ENCODE data around the gene SLC25A42. TPM values are rescaled to one million over a fixed set of nuclear protein-coding genes. Genes with fewer than 3 reads are reported as not detected.

The SLC25A42 gene
- total RNA-seq, 1 experiment from 2014 or later = 8.1 TPM

- TF ChIP-seq ERG (CRISPR knock-in tag; IDR thresholded peaks at IDR 0.05) (no peak), TEAD4 (CRISPR knock-in tag; IDR thresholded peaks at IDR 0.05) (no peak), CDX4 (CRISPR knock-in tag; IDR thresholded peaks at IDR 0.05; ENCODE audit: borderline replicate concordance) (no peak), IRF2 (CRISPR knock-in tag; IDR thresholded peaks at IDR 0.05; ENCODE audit: borderline replicate concordance, low read depth) (no peak), GRHL2 (CRISPR knock-in tag; IDR thresholded peaks at IDR 0.05; ENCODE audit: insufficient replicate concordance, severe bottlenecking) (no peak), ZNF532 (CRISPR knock-in tag; IDR thresholded peaks at IDR 0.05; ENCODE audit: borderline replicate concordance) (no peak), ZBTB21 (CRISPR knock-in tag; IDR thresholded peaks at IDR 0.05; ENCODE audit: borderline replicate concordance) (no peak), MYBL2 (CRISPR knock-in tag; IDR thresholded peaks at IDR 0.05) (no peak), ZNF423 (CRISPR knock-in tag; IDR thresholded peaks at IDR 0.05) (no peak), KAT7 (CRISPR knock-in tag; IDR thresholded peaks at IDR 0.05; ENCODE audit: borderline replicate concordance) (no peak), FOXP4 (CRISPR knock-in tag; IDR thresholded peaks at IDR 0.05) (no peak)
- Mint-ChIP-seq H3K36me3 (no peaks in the 10 kb centered on the region), H3K4me3 (no peak overlapping the region), H3K27ac (no peak overlapping the region), H3K4me1 (peaks cover 12% of the 10 kb centered on the region), H3K27me3 (ENCODE audit: low read depth) (peaks cover 35% of the 10 kb centered on the region), H3K9me3 (no peaks in the 10 kb centered on the region)
- CTCF ChIA-PET = interaction anchor here (1.3 to 3.5 kb wide), 3 partner anchors 12 to 18 kb away, joined by 3 to 18 read pairs (median 3); no protein-coding TSS in a partner anchor
- no peak for DNase-seq (ENCODE audit: low spot score)
- ATAC-seq = no peak
- POLR2A ChIA-PET = interaction anchor here (0.7 to 1.2 kb wide), 2 partner anchors 11 to 667 kb away, joined by 4 to 6 read pairs; partner anchors contain the start of gene MEF2B
Observed at GRCh38 chr19:19159534-19159933, 95.7 kb downstream of the SLC25A42 start.

- DNase-seq (ENCODE audit: low spot score) (peak; percentile 81), ATAC-seq (peak; percentile 73)
- Mint-ChIP-seq H3K27me3 (ENCODE audit: low read depth) (peaks cover 36% of the 10 kb centered on the region), H3K36me3 (no peaks in the 10 kb centered on the region), H3K4me3 (no peak overlapping the region), H3K27ac (no peak overlapping the region), H3K4me1 (peaks cover 9% of the 10 kb centered on the region), H3K9me3 (no peaks in the 10 kb centered on the region)
- CTCF ChIA-PET = interaction anchor here (0.9 to 2.0 kb wide), 5 partner anchors 14 to 182 kb away, joined by 3 to 5 read pairs (median 4); no protein-coding TSS in a partner anchor
- TF ChIP-seq ZNF423 (CRISPR knock-in tag; IDR thresholded peaks at IDR 0.05) (peak; percentile 38; the same call in 1 of the 2 replicates), HMGXB4 (CRISPR knock-in tag; IDR thresholded peaks at IDR 0.05) (0 out of 2 replicates have a peak, but pooled peaks have one; percentile 41), MAX (CRISPR knock-in tag; IDR thresholded peaks at IDR 0.05) (peak; percentile 62; the same call in 1 of the 2 replicates), ZNF317 (CRISPR knock-in tag; IDR thresholded peaks at IDR 0.05; ENCODE audit: borderline replicate concordance, low read depth) (0 out of 2 replicates have a peak, but pooled peaks have one; percentile 13), AR (CRISPR knock-in tag; IDR thresholded peaks at IDR 0.05) (no peak), TEAD4 (CRISPR knock-in tag; IDR thresholded peaks at IDR 0.05) (no peak)
- POLR2A ChIA-PET = interaction anchor here (0.6 to 2.1 kb wide), 4 partner anchors 9 to 668 kb away, joined by 3 to 12 read pairs (median 4); partner anchors contain the start of gene MEF2B
Observed at GRCh38 chr19:19160461-19161035, 96.8 kb downstream of the SLC25A42 start.
